Measurements from ENCODE around the gene CAPN15. TPM values are rescaled to one million over a fixed set of nuclear protein-coding genes. Genes with fewer than 3 reads are reported as not detected.

Gene CAPN15
- polyA plus RNA-seq, 10 donors, result 14.3 to 30.0 (median 24.0) TPM

GRCh38 chr16:540645-541340 lies 13.3 kb downstream of the CAPN15 start:
- DNase-seq, result no peak

GRCh38 chr16:543301-544164 lies 16.0 kb downstream of the CAPN15 start:
- no peak for DNase-seq

- no peak for DNase-seq
Observed at GRCh38 chr16:544517-544916, 17.0 kb downstream of the CAPN15 start.

GRCh38 chr16:546909-547770 lies 19.6 kb downstream of the CAPN15 start:
- peak in 2 of 3 donors; percentile 61 to 76 for DNase-seq

- no peak for DNase-seq
Observed at GRCh38 chr16:548586-548985, 21.1 kb downstream of the CAPN15 start.

- DNase-seq, result no peak
Observed at GRCh38 chr16:549544-550263, 22.2 kb downstream of the CAPN15 start.

- no peak for DNase-seq
Observed at GRCh38 chr16:551210-551609, 23.7 kb downstream of the CAPN15 start.

- DNase-seq, result no peak
Observed at GRCh38 chr16:552171-552570, 24.7 kb downstream of the CAPN15 start.

GRCh38 chr16:553601-554296 lies 26.2 kb downstream of the CAPN15 start:
- no peak for DNase-seq

- no peak for DNase-seq
Observed at GRCh38 chr16:554297-554621, 26.7 kb downstream of the CAPN15 start.

- DNase-seq, result no peak
Observed at GRCh38 chr16:554640-555365, 27.3 kb downstream of the CAPN15 start.

- DNase-seq, result no peak
Observed at GRCh38 chr16:555528-556473, 28.3 kb downstream of the CAPN15 start.

- no peak for DNase-seq
Observed at GRCh38 chr16:556474-557173, 29.1 kb downstream of the CAPN15 start.

- DNase-seq, result no peak
Observed at GRCh38 chr16:557463-558297, 30.2 kb downstream of the CAPN15 start.

GRCh38 chr16:558298-559020 lies 30.9 kb downstream of the CAPN15 start:
- DNase-seq, result no peak

GRCh38 chr16:559021-559380 lies 31.5 kb downstream of the CAPN15 start:
- DNase-seq, result no peak
